B cell (primary cell): ENCODE data around the gene PGM2. TPM values are rescaled to one million over a fixed set of nuclear protein-coding genes. Genes with fewer than 3 reads are reported as not detected.

Experiments
- ATAC-seq: fragments of 200-7000 bp; cut with Tn5 transposase; one replicate; pipeline ENCODE4 v1.10.0; 2021; ENCODE audit warnings: low read depth, mild to moderate bottlenecking, moderate number of reproducible peaks, moderate library complexity
- CTCF ChIA-PET: fragments of 350-600 bp; sonication (Branson Sonifier 250); formaldehyde crosslinking; loops from one replicate; lab custom pipeline; 2021; ENCODE audit warnings: antibody characterized with exemption, inconsistent platforms; lab: Charles Lee
- POLR2A ChIA-PET: fragments of 350-600 bp; sonication (Branson Sonifier 250); formaldehyde crosslinking; loops from one replicate; lab custom pipeline; 2021; ENCODE audit warnings: antibody characterized with exemption; lab: Charles Lee
- DNase-seq: peaks from one replicate; pipeline ENCODE4 v3.0.0; 2013
- H2AFZ ChIP-seq: 2 replicates; pipeline ENCODE4 v1.6.1; 2012; ENCODE audit warnings: mild to moderate bottlenecking, low read depth, low read length; ENCODE audit not compliant: insufficient read depth, poor library complexity, severe bottlenecking
- H3K27ac ChIP-seq, 2 donors: 1 replicate in 1 of 2; 2 replicates in 1 of 2; pipeline ENCODE4 v1.5.1; 2012 to 2013; ENCODE audit warnings: low read length in 2 of 2, mild to moderate bottlenecking in 2 of 2, moderate library complexity in 1 of 2
- H3K27me3 ChIP-seq, 4 experiments: fragments of 200-600 bp in 1 of 4; sonication (generic) in 1 of 4; replicated peaks in 1 of 4; 1 replicate in 2 of 4; 2 replicates in 2 of 4; pipeline versions ENCODE4 v1.6.1 to v1.7.0; 2013 to 2016; ENCODE audit warnings: low read length in 3 of 4, mild to moderate bottlenecking in 2 of 4, mixed read lengths in 1 of 4, moderate library complexity in 1 of 4; ENCODE audit not compliant: insufficient read depth in 4 of 4, control insufficient read depth in 3 of 4; ENCODE audit errors: control extremely low read depth in 1 of 4
- H3K36me3 ChIP-seq, 2 experiments: replicated peaks in 1 of 2; 1 replicate in 1 of 2; 2 replicates in 1 of 2; pipeline versions ENCODE4 v1.6.1 to v1.7.1; 2013; ENCODE audit warnings: low read length in 1 of 2; ENCODE audit not compliant: insufficient read depth in 2 of 2, control insufficient read depth in 1 of 2; ENCODE audit errors: control extremely low read depth in 1 of 2, extremely low read depth in 1 of 2
- H3K4me1 ChIP-seq, 2 donors: fragments of 200-600 bp in 1 of 2; sonication (generic) in 1 of 2; 1 replicate in 1 of 2; 2 replicates in 1 of 2; pipeline versions ENCODE4 v1.5.1 to v1.6.1; 2013 to 2017; ENCODE audit warnings: low read length in 2 of 2; ENCODE audit not compliant: control insufficient read depth in 2 of 2, insufficient read depth in 2 of 2
- H3K4me2 ChIP-seq: replicated peaks from 2 replicates; pipeline ENCODE3; 2012; ENCODE audit warnings: mild to moderate bottlenecking, low read depth, low read length; ENCODE audit not compliant: poor library complexity, severe bottlenecking
- H3K4me3 ChIP-seq, 5 experiments: fragments of 200-600 bp in 1 of 5; sonication (generic) in 1 of 5; 1 replicate in 3 of 5; 2 replicates in 2 of 5; pipeline versions ENCODE4 v1.5.1 to v1.7.0; 2011 to 2016; ENCODE audit warnings: low read length in 4 of 5, mild to moderate bottlenecking in 4 of 5, low read depth in 2 of 5, control low read depth in 1 of 5, moderate library complexity in 1 of 5; ENCODE audit not compliant: insufficient read depth in 1 of 5; ENCODE audit errors: control extremely low read depth in 1 of 5, extremely low read depth in 1 of 5
- H3K79me2 ChIP-seq: fragments of 200-600 bp; sonication (generic); one replicate; pipeline ENCODE4 v1.6.0; 2016; ENCODE audit warnings: low read length; ENCODE audit not compliant: control insufficient read depth, insufficient read depth
- H3K9ac ChIP-seq: fragments of 200-600 bp; sonication (generic); 2 replicates; pipeline ENCODE4 v1.6.1; 2017; ENCODE audit warnings: mild to moderate bottlenecking, low read length, moderate library complexity
- H3K9me3 ChIP-seq, 3 donors: one replicate each; pipeline versions ENCODE4 v1.6.1 to v1.7.1; 2013; ENCODE audit warnings: low read length in 2 of 3; ENCODE audit not compliant: control insufficient read depth in 2 of 3, insufficient read depth in 1 of 3; ENCODE audit errors: control extremely low read depth in 1 of 3
- H4K20me1 ChIP-seq: 2 replicates; pipeline ENCODE4 v1.6.0; 2012; ENCODE audit warnings: mild to moderate bottlenecking, low read length; ENCODE audit not compliant: insufficient read depth, control insufficient read depth, poor library complexity, severe bottlenecking
- H3K27ac Mint-ChIP-seq: one replicate; pipeline ENCODE4 v1.8.0; 2021; ENCODE audit warnings: mixed read lengths
- H3K27me3 Mint-ChIP-seq: one replicate; pipeline ENCODE4 v1.8.0; 2021; ENCODE audit warnings: mixed read lengths
- H3K4me1 Mint-ChIP-seq: one replicate; pipeline ENCODE4 v1.8.0; 2021; ENCODE audit warnings: mixed read lengths
- H3K4me3 Mint-ChIP-seq: one replicate; pipeline ENCODE4 v1.8.0; 2021; ENCODE audit warnings: mixed read lengths
- H3K9me3 Mint-ChIP-seq: one replicate; pipeline ENCODE4 v1.8.0; 2022; ENCODE audit warnings: mixed read lengths; ENCODE audit not compliant: insufficient read depth
- EZH2 ChIP-seq: IDR thresholded peaks from 2 replicates; pipeline ENCODE4 v1.6.1; 2012; ENCODE audit warnings: borderline replicate concordance, low read depth, mild to moderate bottlenecking, moderate library complexity, low read length; ENCODE audit not compliant: insufficient read depth, poor library complexity, severe bottlenecking
- WGBS: methylation state at CpG from one replicate; pipeline ENCODE4 v1.1.5; 2013; ENCODE audit warnings: missing lambda C conversion rate; ENCODE audit not compliant: insufficient coverage; 5-methylcytosine and 5-hydroxymethylcytosine counted together
- intact Hi-C: fragments of 100-400 bp; cut with micrococcal nuclease; formaldehyde crosslinking; loops from one replicate; pipeline ENCODE4 v1.10.0; 2022
- polyA plus RNA-seq: library from polyadenylated mRNA; depleted of rRNA; stranded (reverse); fragments of >200 nt; gene quantifications from 2 replicates; pipeline ENCODE4 v1.2.3, GENCODE V29; 2012
- total RNA-seq, 2 donors: library from RNA; stranded (reverse); fragments of 120-200 nt in 1 of 2; gene quantifications; 1 replicate in 1 of 2; 2 replicates in 1 of 2; pipeline versions ENCODE4 v1.2.3 to v1.2.4, GENCODE V29; 2013 to 2022
- TF ChIP-seq, protein P1 (sequence below): fragments of 200-600 bp; IDR thresholded peaks from one replicate; pipeline ENCODE4 v1.8.0; 2022; ENCODE audit warnings: antibody characterized with exemption, mild to moderate bottlenecking

Gene PGM2
- total and polyA plus RNA-seq, 2 donors (not counting 1 experiment from before 2014, with no cell fraction given), result 5.3 to 20.9 TPM

DNA sequence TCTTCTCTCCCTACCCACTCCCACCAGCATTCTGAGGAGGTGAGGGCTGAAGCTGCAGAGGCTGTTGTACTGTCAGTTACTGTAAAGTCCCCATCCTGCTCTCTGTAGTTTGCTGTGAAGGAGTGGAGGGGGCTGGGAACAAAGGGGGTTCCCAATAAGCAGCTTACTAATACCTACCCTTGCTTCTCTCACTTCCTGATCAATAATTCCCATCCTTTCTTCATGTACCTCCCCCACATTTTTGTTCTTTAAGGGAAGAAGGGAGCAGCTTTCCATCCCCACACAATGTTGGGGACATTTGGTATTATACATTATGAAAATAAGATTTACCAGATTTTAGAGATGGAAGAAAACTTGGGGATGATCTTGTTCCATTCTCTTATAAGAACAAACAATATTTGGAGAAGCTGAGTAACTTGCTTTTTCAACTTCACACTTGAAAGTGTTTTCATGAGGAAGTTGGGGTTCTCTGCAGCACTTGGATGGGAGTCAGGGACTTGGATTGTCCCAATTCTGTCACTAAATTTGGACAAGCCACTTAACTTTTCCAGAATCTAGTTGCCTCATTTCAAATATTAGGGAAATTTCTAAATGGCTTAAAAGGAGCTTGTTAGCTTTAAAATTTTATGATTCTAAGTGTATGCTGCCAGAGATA is 69.8 kb downstream of the PGM2 start:
- Histone ChIP-seq H3K4me1 (peaks cover 37 to 56% of the 10 kb centered on the region in 2 donors), H3K36me3 (peaks cover 2 to 5% of the 10 kb centered on the region in 2 experiments), H4K20me1 (peaks cover 57% of the 10 kb centered on the region), H3K79me2 (peaks cover 89% of the 10 kb centered on the region), H3K9ac (no peak overlapping the region), H3K4me2 (peak overlapping the region; percentile 21), H3K27ac (no peak overlapping the region), H3K4me3 (no peak overlapping the region), H3K9me3 (no peaks in the 10 kb centered on the region), H2AFZ (no peak overlapping the region), H3K27me3 (no peaks in the 10 kb centered on the region)
- Mint-ChIP-seq H3K27ac (no peak overlapping the region), H3K4me1 (peaks cover 66% of the 10 kb centered on the region), H3K27me3 (no peaks in the 10 kb centered on the region), H3K9me3 (no peaks in the 10 kb centered on the region), H3K4me3 (no peak overlapping the region)
- no peak for DNase-seq
- ChIA-PET POLR2A (no interaction called here), CTCF (interaction anchor here (0.8 to 1.9 kb wide), 4 partner anchors 14 to 82 kb away, joined by 3 to 8 read pairs (median 4); no protein-coding TSS in a partner anchor)
- ATAC-seq, result no peak
- TF ChIP-seq, protein P1, sequence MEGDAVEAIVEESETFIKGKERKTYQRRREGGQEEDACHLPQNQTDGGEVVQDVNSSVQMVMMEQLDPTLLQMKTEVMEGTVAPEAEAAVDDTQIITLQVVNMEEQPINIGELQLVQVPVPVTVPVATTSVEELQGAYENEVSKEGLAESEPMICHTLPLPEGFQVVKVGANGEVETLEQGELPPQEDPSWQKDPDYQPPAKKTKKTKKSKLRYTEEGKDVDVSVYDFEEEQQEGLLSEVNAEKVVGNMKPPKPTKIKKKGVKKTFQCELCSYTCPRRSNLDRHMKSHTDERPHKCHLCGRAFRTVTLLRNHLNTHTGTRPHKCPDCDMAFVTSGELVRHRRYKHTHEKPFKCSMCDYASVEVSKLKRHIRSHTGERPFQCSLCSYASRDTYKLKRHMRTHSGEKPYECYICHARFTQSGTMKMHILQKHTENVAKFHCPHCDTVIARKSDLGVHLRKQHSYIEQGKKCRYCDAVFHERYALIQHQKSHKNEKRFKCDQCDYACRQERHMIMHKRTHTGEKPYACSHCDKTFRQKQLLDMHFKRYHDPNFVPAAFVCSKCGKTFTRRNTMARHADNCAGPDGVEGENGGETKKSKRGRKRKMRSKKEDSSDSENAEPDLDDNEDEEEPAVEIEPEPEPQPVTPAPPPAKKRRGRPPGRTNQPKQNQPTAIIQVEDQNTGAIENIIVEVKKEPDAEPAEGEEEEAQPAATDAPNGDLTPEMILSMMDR, result no peak
- TF ChIP-seq EZH2, result no peak
- intact Hi-C loops, result no loop called here

DNA sequence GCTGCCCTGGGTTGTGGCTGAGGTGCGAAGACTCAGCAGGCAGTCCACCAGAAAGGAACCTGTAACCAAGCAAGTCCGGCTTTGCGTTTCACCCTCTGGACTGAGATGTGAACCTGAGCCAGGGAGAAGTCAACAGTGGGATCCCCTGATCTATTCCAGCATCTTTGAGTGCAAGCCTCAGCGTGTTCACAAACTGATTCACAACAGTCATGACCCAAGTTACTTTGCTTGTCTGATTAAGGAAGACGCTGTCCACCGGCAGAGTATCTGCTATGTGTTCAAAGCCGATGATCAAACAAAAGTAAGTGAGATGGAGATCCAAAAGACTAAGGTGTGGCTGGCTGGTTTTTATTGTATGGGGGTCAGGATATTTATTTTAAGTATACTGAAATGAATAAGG is 75.7 kb downstream of the PGM2 start:
- CTCF ChIA-PET, result no interaction called here

More for the DNA sequence above, 75.7 kb downstream of the PGM2 start:
- DNase-seq (no peak), ATAC-seq (no peak)
- no peak for TF ChIP-seq EZH2
- TF ChIP-seq, protein P1, result no peak
- Histone ChIP-seq H3K79me2 (peaks cover 94% of the 10 kb centered on the region), H3K4me3 (no peak overlapping the region), H3K27ac (no peak overlapping the region), H2AFZ (no peak overlapping the region), H3K9ac (no peak overlapping the region), H3K4me2 (no peak overlapping the region), H3K36me3 (peaks cover 13 to 36% of the 10 kb centered on the region in 2 experiments), H3K4me1 (peaks cover 0 to 11% of the 10 kb centered on the region in 2 donors), H3K27me3 (no peaks in the 10 kb centered on the region), H4K20me1 (peaks cover 73% of the 10 kb centered on the region), H3K9me3 (no peaks in the 10 kb centered on the region)
- H3K4me3 Mint-ChIP-seq, result no peak overlapping the region
- H3K27ac Mint-ChIP-seq, result no peak overlapping the region
- 87% methylated on average over 7 of the region's 7 CpGs for WGBS
- H3K27me3 Mint-ChIP-seq, result no peaks in the 10 kb centered on the region
- intact Hi-C loops, result no loop called here
- peaks cover 42% of the 10 kb centered on the region for H3K4me1 Mint-ChIP-seq
- POLR2A ChIA-PET, result no interaction called here
- H3K9me3 Mint-ChIP-seq, result no peaks in the 10 kb centered on the region
